ENCODE results near the gene MYLK.

Gene MYLK

GRCh38 chr3:123757281-123757940, 126.7 kb downstream of the MYLK start:
- in situ Hi-C loops (cut with HindIII; ENCODE audit: low sequenced_read_pairs), result loop anchor here (5.0 kb wide), 1 partner anchor 85 kb away; no protein-coding TSS in a partner anchor

- in situ Hi-C loops (cut with HindIII; ENCODE audit: low sequenced_read_pairs), result loop anchor here (5.0 kb wide), 1 partner anchor 87 kb away; no protein-coding TSS in a partner anchor
These were observed 128.6 kb downstream of the MYLK start for GRCh38 chr3:123755501-123755900.

- in situ Hi-C loops (cut with HindIII; ENCODE audit: low sequenced_read_pairs), result loop anchor here (5.0 kb wide), 1 partner anchor 87 kb away; no protein-coding TSS in a partner anchor
These were observed 129.0 kb downstream of the MYLK start for GRCh38 chr3:123755085-123755484.

- in situ Hi-C loops (cut with HindIII; ENCODE audit: low sequenced_read_pairs), result no loop called here
These were observed 130.8 kb downstream of the MYLK start for GRCh38 chr3:123753286-123753685.

- in situ Hi-C loops (cut with HindIII; ENCODE audit: low sequenced_read_pairs), result no loop called here
These were observed 131.9 kb downstream of the MYLK start for GRCh38 chr3:123752228-123752627.

GRCh38 chr3:123751433-123751832, 132.7 kb downstream of the MYLK start:
- in situ Hi-C loops (cut with HindIII; ENCODE audit: low sequenced_read_pairs), result no loop called here

GRCh38 chr3:123750659-123751420, 133.3 kb downstream of the MYLK start:
- in situ Hi-C loops (cut with HindIII; ENCODE audit: low sequenced_read_pairs), result no loop called here

- in situ Hi-C loops (cut with HindIII; ENCODE audit: low sequenced_read_pairs), result no loop called here
These were observed 133.9 kb downstream of the MYLK start for GRCh38 chr3:123750209-123750608.

GRCh38 chr3:123749711-123750110, 134.4 kb downstream of the MYLK start:
- in situ Hi-C loops (cut with HindIII; ENCODE audit: low sequenced_read_pairs), result no loop called here

- in situ Hi-C loops (cut with HindIII; ENCODE audit: low sequenced_read_pairs), result no loop called here
These were observed 138.8 kb downstream of the MYLK start for GRCh38 chr3:123745184-123745855.

GRCh38 chr3:123744064-123744463, 140.1 kb downstream of the MYLK start:
- in situ Hi-C loops (cut with HindIII; ENCODE audit: low sequenced_read_pairs), result no loop called here

GRCh38 chr3:123743121-123743520, 141.0 kb downstream of the MYLK start:
- in situ Hi-C loops (cut with HindIII; ENCODE audit: low sequenced_read_pairs), result no loop called here

- in situ Hi-C loops (cut with HindIII; ENCODE audit: low sequenced_read_pairs), result no loop called here
These were observed 143.1 kb downstream of the MYLK start for GRCh38 chr3:123741041-123741511.

GRCh38 chr3:123740391-123740822, 143.7 kb downstream of the MYLK start:
- in situ Hi-C loops (cut with HindIII; ENCODE audit: low sequenced_read_pairs), result no loop called here

GRCh38 chr3:123739754-123740153, 144.4 kb downstream of the MYLK start:
- in situ Hi-C loops (cut with HindIII; ENCODE audit: low sequenced_read_pairs), result loop anchor here (5.0 kb wide), 1 partner anchor 78 kb away; no protein-coding TSS in a partner anchor

GRCh38 chr3:123739106-123739505, 145.0 kb downstream of the MYLK start:
- in situ Hi-C loops (cut with HindIII; ENCODE audit: low sequenced_read_pairs), result loop anchor here (5.0 kb wide), 1 partner anchor 78 kb away; no protein-coding TSS in a partner anchor

GRCh38 chr3:123738522-123738921, 145.6 kb downstream of the MYLK start:
- in situ Hi-C loops (cut with HindIII; ENCODE audit: low sequenced_read_pairs), result loop anchor here (5.0 kb wide), 1 partner anchor 79 kb away; no protein-coding TSS in a partner anchor

GRCh38 chr3:123737168-123737567, 147.0 kb downstream of the MYLK start:
- in situ Hi-C loops (cut with HindIII; ENCODE audit: low sequenced_read_pairs), result loop anchor here (5.0 kb wide), 1 partner anchor 80 kb away; no protein-coding TSS in a partner anchor

- in situ Hi-C loops (cut with HindIII; ENCODE audit: low sequenced_read_pairs), result loop anchor here (5.0 kb wide), 1 partner anchor 82 kb away; no protein-coding TSS in a partner anchor
These were observed 148.7 kb downstream of the MYLK start for GRCh38 chr3:123735456-123735855.

GRCh38 chr3:123734527-123734902, 149.6 kb downstream of the MYLK start:
- in situ Hi-C loops (cut with HindIII; ENCODE audit: low sequenced_read_pairs), result no loop called here
